HAP-1 (cell line): ENCODE data around the gene SHD.
"Not testable (repeated sequence)": the region's sequence is repeated elsewhere in the genome, so short reads cannot be mapped to it uniquely, and the experiment has no call there.

ENCODE experiments used
- DNase-seq, 2 experiments: peaks; one replicate each; pipeline ENCODE4 v3.0.0-alpha.2; 2016 to 2020; ENCODE audit warnings: low spot score in 2 of 2
- H3K27me3 ChIP-seq: fragments of 250-450 bp; sonication (Bioruptor Pico); 2 replicates; pipeline ENCODE4 v1.5.1; 2020; ENCODE audit warnings: low read depth, mild to moderate bottlenecking, moderate library complexity
- H3K36me3 ChIP-seq: fragments of 250-450 bp; sonication (Bioruptor Pico); replicated peaks from 2 replicates; pipeline ENCODE4 v1.5.1; 2020; ENCODE audit warnings: mild to moderate bottlenecking
- H3K4me1 ChIP-seq: fragments of 250-450 bp; sonication (Bioruptor Pico); 2 replicates; pipeline ENCODE4 v1.5.1; 2020; ENCODE audit warnings: mild to moderate bottlenecking
- H3K4me3 ChIP-seq: fragments of 250-450 bp; sonication (Bioruptor Pico); 2 replicates; pipeline ENCODE4 v1.5.1; 2020; ENCODE audit warnings: mild to moderate bottlenecking, moderate library complexity
- H3K9me3 ChIP-seq: fragments of 250-450 bp; sonication (Bioruptor Pico); 2 replicates; pipeline ENCODE4 v1.5.1; 2020; ENCODE audit warnings: mild to moderate bottlenecking, moderate library complexity
- in situ Hi-C: fragments of 300-500 bp; cut with MboI; formaldehyde crosslinking; loops from 3 replicates; pipeline ENCODE4 v1.14.3; 2020; ENCODE audit warnings: low sequenced_read_pairs, inconsistent platforms, mixed read lengths

Gene SHD

DNA sequence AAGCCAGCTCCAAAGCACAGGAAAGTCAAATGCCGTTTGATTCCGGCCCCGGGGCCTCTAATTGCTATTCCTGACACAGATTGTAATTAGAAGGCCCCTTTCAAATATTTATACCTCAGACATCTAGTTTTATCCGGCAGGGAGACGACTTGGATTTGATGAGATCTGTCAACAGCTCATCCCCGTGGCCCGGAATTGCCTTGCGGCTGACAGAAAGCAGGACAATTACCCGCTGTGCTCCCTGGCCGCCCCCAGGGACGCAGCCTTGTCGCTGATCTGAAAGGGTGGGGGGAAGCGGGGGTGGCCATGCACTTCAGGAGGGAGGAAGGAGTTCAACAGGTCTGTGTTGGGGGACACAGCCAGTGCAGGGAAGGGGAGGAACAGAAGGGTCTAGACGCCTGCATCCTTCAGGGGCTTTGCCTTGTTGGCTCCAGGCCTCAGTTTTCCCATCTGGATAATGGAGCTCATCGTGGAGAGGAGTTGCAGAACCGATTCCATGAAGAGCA lies 1.8 kb upstream of the SHD start:
- in situ Hi-C loops = no loop called here
- H3K4me1 ChIP-seq = no peaks in the 10 kb centered on the region
- H3K4me3 ChIP-seq = no peak overlapping the region
- no peaks in the 10 kb centered on the region for H3K36me3 ChIP-seq
- peak in 1 of 2 experiments; percentile 26 for DNase-seq
- H3K27me3 ChIP-seq = peaks cover 40% of the 10 kb centered on the region
- no peaks in the 10 kb centered on the region for H3K9me3 ChIP-seq

DNA sequence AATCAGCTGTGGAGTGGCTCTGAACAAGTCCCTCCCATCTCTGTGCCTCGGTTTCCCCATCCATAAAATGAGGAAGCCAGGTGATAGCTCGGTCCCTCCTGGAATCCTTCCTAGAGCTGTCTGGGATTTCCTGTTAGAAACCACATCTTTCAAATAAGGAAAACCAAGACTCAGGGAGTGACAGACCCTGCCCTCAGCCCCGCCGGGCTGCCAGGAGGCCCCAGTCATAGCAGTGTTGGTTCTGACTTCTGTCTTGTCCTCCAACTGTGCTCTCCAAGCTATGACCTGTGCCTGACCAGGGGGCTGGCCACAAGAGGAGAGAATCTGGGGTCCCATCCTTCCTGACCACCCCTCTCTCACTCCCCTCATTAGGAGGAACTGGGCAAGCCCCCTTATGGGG lies 1.1 kb upstream of the SHD start:
- peaks cover 48% of the 10 kb centered on the region for H3K27me3 ChIP-seq
- in situ Hi-C loops = no loop called here
- H3K4me3 ChIP-seq = no peak overlapping the region

DNA sequence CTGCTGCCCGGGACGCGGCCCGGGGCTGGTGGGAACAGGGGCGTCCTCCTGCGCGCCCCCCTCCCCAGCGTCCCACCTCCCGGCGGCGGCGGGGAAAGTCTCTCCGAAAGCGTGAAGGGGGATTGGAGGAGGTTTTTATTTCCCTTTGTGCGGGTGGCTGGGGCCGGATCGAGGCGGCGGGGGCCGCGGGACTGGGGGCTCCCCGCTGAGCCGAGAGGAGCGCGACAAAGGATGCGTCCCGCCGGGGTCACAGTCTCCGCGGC lies 132 bp downstream of the SHD start:
- H3K9me3 ChIP-seq = no peaks in the 10 kb centered on the region
- H3K4me3 ChIP-seq = no peak overlapping the region; the same call in 1 of the 2 replicates
- H3K4me1 ChIP-seq = no peaks in the 10 kb centered on the region
- in situ Hi-C loops = no loop called here
- peaks cover 55% of the 10 kb centered on the region for H3K27me3 ChIP-seq
- no peak for DNase-seq
- no peaks in the 10 kb centered on the region for H3K36me3 ChIP-seq

More for the DNA sequence above, 1.1 kb upstream of the SHD start:
- DNase-seq = no peak
- Histone ChIP-seq H3K9me3 (no peaks in the 10 kb centered on the region), H3K4me1 (no peaks in the 10 kb centered on the region), H3K36me3 (no peaks in the 10 kb centered on the region)

DNA sequence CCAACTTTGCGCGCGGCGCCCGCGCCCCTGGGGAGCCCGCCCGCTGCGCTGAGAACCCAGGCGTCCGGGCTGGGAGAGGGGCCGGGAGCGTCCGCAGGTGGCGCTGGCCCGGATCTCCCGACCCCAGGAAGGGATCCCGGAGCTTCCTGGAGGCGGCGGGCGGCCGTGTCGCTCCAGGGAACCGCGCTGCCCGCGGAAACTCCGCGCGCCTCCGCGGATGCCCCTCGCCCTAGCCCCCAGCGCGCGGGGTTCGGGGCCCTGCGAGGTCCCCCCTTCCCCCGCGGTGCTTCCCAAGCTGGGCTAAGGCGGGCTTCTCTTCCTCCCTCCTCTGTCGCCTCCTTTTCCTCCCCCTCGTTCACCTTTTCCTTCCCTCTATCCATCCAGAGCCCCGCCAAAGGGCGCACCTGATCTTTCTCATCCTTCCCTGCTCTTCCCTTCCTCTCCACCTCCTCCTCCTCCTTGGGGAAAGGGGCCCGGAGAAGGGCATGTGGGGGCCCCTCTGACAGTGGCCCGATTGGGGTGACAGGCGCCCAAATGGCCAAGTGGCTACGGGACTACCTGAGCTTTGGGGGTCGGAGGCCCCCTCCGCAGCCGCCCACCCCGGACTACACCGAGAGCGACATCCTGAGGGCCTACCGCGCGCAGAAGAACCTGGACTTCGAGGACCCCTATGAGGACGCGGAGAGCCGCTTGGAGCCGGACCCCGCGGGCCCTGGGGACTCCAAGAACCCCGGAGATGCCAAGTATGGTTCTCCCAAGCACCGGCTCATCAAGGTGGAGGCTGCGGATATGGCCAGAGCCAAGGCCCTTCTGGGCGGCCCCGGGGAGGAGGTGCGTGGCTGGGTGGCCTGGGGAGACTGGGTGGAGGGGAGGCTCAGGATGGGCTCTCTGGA lies 710 bp downstream of the SHD start:
- Histone ChIP-seq H3K4me1 (no peaks in the 10 kb centered on the region), H3K36me3 (no peaks in the 10 kb centered on the region), H3K4me3 (no peak overlapping the region; the same call in 1 of the 2 replicates), H3K9me3 (no peaks in the 10 kb centered on the region), H3K27me3 (peaks cover 56% of the 10 kb centered on the region)
- peak in 1 of 2 experiments; percentile 27 for DNase-seq
- in situ Hi-C loops = no loop called here

GRCh38 chr19:4284176-4284958 lies 5.3 kb downstream of the SHD start:
- Histone ChIP-seq H3K36me3 (no peaks in the 10 kb centered on the region), H3K4me3 (peak overlapping the region; percentile 6; the same call in 1 of the 2 replicates), H3K9me3 (no peaks in the 10 kb centered on the region), H3K4me1 (no peaks in the 10 kb centered on the region), H3K27me3 (peaks cover 47% of the 10 kb centered on the region)
- peak; percentile 65 to 88 for DNase-seq
- in situ Hi-C loops = no loop called here

DNA sequence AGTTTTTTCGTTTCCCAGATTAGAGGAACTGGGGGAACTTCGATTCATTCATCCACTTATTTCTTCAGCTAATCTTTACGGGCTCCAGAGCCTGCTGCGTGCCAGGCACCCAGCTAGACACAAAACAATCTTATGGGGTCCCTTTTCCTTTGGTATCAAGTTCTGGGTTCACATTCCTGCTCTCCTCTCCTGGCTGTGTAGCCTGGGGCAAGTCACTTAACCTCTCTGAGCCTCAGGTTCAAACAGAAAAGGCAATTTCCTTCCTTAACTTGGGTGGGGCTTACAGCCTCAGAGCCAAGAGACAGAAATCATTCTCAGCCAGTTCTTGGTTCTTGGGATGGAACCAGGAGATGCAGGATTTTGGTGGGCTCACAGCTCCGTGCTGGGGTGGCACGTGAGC lies 5.9 kb downstream of the SHD start:
- Histone ChIP-seq H3K36me3 (no peaks in the 10 kb centered on the region), H3K4me3 (peak overlapping the region; percentile 6; the same call in 1 of the 2 replicates), H3K9me3 (no peaks in the 10 kb centered on the region), H3K4me1 (no peaks in the 10 kb centered on the region), H3K27me3 (peaks cover 41% of the 10 kb centered on the region)
- no peak for DNase-seq
- in situ Hi-C loops = no loop called here

DNA sequence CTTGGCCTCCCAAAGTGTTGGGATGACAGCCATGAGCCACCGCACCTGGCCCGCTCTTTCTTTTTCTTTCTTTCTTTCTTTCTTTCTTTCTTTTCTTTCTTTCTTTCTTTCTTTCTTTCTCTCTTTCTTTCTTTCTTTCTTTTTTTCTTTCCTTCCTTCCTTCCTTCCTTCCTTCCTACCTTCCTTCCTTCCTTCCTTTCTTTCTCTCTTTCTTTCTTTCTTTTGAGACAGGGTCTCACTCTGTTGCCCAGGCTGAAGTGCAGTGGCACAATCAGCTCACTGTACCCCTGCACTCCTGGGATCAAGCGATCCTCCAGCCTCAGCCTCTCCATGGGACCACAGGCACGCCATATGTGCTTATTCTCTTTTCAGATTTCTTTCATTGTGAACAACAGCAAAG lies 7.1 kb downstream of the SHD start:
- DNase-seq, in situ Hi-C loops, H3K4me3 ChIP-seq, H3K4me1 ChIP-seq, H3K9me3 ChIP-seq, H3K36me3 ChIP-seq: not testable (repeated sequence)
- peaks cover 30% of the 10 kb centered on the region for H3K27me3 ChIP-seq

GRCh38 chr19:4288091-4288777 lies 9.2 kb downstream of the SHD start:
- H3K4me3 ChIP-seq = no peak overlapping the region
- peaks cover 11% of the 10 kb centered on the region for H3K27me3 ChIP-seq
- H3K9me3 ChIP-seq = no peaks in the 10 kb centered on the region
- in situ Hi-C loops = no loop called here
- H3K36me3 ChIP-seq = no peaks in the 10 kb centered on the region
- no peaks in the 10 kb centered on the region for H3K4me1 ChIP-seq
- DNase-seq = no peak

DNA sequence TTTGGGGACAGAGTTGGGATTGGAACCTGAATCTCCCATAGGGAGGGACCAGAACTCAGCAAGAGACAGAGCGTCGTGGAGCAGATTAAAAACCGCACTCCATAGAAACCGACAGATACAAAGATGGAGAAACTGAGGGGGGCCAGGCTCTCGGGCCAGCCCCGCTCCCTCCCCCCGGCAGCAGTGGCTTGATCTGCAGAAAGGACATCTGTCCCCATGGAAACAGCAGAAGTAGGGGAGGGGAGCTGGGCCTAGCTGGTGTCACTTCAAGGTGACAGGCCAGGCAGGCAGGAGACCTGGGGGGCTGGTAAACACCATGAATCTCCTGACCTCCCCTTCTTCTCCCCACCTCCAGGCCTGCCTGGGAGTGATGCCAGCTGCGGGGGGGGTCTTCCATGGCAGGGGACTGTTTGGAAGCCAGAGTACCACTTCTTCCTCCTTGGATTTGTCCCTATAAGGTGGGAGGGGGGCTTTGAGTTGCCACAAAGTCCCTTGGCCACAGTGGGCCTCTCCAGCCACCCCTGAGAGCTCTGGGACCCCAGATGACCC lies 12.2 kb downstream of the SHD start:
- Histone ChIP-seq H3K36me3 (no peaks in the 10 kb centered on the region), H3K9me3 (no peaks in the 10 kb centered on the region), H3K27me3 (no peaks in the 10 kb centered on the region), H3K4me1 (no peaks in the 10 kb centered on the region), H3K4me3 (no peak overlapping the region)
- no peak for DNase-seq
- in situ Hi-C loops = no loop called here

DNA sequence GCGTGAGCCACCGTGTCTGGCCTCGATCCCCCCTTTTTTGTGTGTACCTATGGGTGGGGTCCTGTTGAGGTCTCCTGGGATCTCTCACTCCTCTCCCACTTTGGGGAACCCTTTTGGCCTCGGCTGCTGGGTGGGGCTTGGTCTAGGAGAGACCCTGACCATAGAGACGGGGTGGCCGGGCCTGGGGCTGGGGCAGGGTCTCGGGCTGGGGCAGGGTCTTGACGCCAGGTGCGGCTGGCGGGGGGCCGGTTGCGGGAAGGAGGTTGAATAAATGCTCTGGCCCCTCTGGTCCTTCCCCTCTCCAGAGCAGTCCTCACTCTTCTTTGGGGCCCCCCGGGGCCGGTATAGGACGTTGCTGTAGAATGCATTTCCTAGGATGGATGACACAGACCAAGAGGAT lies 13.4 kb downstream of the SHD start:
- Histone ChIP-seq H3K27me3 (no peaks in the 10 kb centered on the region), H3K4me3 (no peak overlapping the region), H3K9me3 (no peaks in the 10 kb centered on the region), H3K36me3 (no peaks in the 10 kb centered on the region), H3K4me1 (no peaks in the 10 kb centered on the region)
- in situ Hi-C loops = no loop called here
- no peak for DNase-seq

DNA sequence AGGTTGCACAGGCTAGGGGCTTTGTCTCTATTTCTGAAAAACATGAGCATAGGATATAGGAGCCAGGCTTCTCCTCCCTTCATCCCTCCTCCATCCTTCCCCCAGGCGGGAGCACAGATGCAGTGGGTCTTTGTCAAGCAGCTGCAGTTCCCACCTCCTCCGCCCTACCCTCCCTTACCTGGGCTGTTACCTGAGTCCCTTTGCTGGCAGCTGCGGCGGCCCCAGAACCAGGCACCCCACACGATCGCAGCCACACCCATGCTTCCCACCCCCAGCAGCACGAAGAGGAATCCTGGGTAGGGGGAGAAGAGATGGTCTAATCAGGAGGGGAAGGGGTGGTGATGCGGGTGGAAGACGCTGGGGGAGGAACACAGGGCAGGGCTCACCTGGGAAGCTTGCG lies 15.3 kb downstream of the SHD start:
- no peaks in the 10 kb centered on the region for H3K4me1 ChIP-seq
- H3K9me3 ChIP-seq = no peaks in the 10 kb centered on the region
- no peak overlapping the region for H3K4me3 ChIP-seq
- in situ Hi-C loops = no loop called here
- DNase-seq = no peak
- H3K36me3 ChIP-seq = no peaks in the 10 kb centered on the region
- no peaks in the 10 kb centered on the region for H3K27me3 ChIP-seq

DNA sequence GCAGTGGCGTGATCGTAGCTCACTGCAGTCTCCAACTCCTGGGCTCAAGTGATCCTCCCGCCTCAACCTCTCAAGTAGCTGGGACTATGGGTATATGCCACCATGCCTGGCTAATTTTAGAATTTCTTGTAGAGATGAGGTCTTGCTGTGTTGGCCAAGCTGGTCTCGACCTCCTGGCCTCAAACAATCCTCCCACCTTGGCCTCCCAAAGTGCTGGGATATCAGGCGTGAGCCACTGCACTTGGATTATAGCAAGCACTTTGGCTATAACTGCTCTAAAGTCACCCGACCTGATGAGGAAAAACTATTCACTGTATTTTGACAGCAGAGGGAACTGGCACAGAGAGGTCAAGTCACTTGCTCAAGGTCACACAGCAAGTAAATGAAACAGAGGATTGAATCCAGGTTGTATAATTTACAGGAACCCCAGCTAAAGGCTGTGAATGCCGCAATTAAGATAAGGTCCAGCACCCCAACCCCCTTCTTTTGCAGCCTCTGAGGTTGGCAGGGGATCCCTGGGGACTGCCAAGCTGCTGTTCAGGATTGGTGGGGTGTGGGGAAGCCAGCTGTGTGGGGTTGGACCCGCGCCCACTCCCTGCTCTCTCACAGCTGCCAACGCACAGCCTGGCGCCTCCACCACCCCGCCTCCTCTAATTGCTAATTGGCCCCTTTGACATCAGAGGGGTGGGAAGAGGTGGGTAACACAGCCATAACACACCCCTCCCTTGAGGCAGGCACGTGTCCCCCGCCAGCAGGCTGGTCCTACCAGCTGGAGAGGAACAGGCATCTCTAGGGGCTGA lies 17.1 kb downstream of the SHD start:
- Histone ChIP-seq H3K36me3 (no peaks in the 10 kb centered on the region), H3K27me3 (no peaks in the 10 kb centered on the region), H3K4me1 (no peaks in the 10 kb centered on the region), H3K4me3 (no peak overlapping the region), H3K9me3 (no peaks in the 10 kb centered on the region)
- in situ Hi-C loops = no loop called here
- DNase-seq = peak in 1 of 2 experiments; percentile 22
